ENCODE results near the gene SHPK.

SHPK gene

GRCh38 chr17:3636908-3637373, 891 bp upstream of the SHPK start:
- H3K27ac ChIP-seq (ENCODE audit: low read length): no peak overlapping the region

DNA sequence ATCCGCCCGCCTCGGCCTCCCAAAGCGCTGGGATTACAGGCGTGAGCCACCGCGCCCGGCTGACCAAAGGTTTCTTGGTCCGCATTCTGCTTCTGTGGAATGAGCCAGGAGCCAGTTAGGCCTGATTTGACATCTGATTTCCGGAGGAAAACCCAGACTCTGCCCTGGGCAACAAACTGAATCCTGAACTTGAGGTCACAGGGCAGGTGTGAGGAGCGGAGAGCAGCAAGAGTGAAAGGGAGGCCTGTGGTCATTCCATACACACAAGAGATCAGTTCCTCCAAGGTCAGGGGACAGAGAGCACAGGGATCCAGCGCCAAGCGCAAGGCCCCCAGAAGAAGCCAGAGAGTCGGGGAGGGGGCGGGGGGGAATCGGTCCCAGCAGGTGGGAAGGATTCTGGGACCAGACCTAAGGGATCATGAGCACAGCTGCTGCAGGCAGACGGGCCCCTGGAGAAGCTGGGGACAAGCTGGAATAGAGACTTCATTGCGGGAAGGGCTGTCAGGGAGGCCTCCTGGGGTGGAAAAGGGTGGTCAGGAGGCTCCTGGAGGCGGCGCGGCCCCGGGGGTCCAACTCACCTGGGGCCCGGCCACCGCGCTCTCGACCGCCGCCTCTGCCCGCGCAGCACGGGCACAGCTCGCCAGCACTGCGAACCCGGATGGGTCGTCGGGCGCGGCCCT, 436 bp downstream of the SHPK start:
- Histone ChIP-seq H3K27me3 (replicated peaks; ENCODE audit: insufficient read depth, low read length) (no peaks in the 10 kb centered on the region), H3K4me3 (ENCODE audit: low read length) (peak overlapping the region; percentile 95), H3K4me1 (ENCODE audit: low read length) (peaks cover 4% of the 10 kb centered on the region; the same call in 1 of the 2 replicates), H4K20me1 (ENCODE audit: insufficient read depth, low read length) (no peaks in the 10 kb centered on the region), H3K79me2 (ENCODE audit: low read length) (peaks cover 42% of the 10 kb centered on the region), H3K36me3 (replicated peaks; ENCODE audit: insufficient read depth, low read length) (no peaks in the 10 kb centered on the region), H2AFZ (ENCODE audit: low read length) (peak overlapping the region; percentile 83), H3K9ac (ENCODE audit: low read length) (peak overlapping the region; percentile 90), H3K9me2 (replicated peaks; ENCODE audit: insufficient read depth, low read length) (no peaks in the 10 kb centered on the region), H3K9me3 (replicated peaks; ENCODE audit: insufficient read depth, low read length) (no peaks in the 10 kb centered on the region), H3F3A (ENCODE audit: insufficient read depth, low read length) (peaks cover 6% of the 10 kb centered on the region), H3K27ac (ENCODE audit: low read length) (peak overlapping the region; percentile 27; the same call in 1 of the 2 replicates), H3K4me2 (ENCODE audit: low read depth, low read length) (peak overlapping the region; percentile 71)
- peak; percentile 30 for DNase-seq
- no peak for TF ChIP-seq EZH2phosphoT487 (IDR thresholded peaks at IDR 0.05; ENCODE audit: low read length)
- TF ChIP-seq CTCF (IDR thresholded peaks at IDR 0.05; ENCODE audit: low read length): no peak
- TF ChIP-seq EZH2 (optimal IDR thresholded peaks at IDR 0.05; ENCODE audit: low read depth, low read length): no peak

More at GRCh38 chr17:3636908-3637373, 891 bp upstream of the SHPK start:
- H3K4me3 ChIP-seq (ENCODE audit: low read length): peak overlapping the region; percentile 95
- TF ChIP-seq CTCF (IDR thresholded peaks at IDR 0.05; ENCODE audit: low read length) (no peak), EZH2 (optimal IDR thresholded peaks at IDR 0.05; ENCODE audit: low read depth, low read length) (no peak), EZH2phosphoT487 (IDR thresholded peaks at IDR 0.05; ENCODE audit: low read length) (no peak)
- peaks cover 6% of the 10 kb centered on the region for H3F3A ChIP-seq (ENCODE audit: insufficient read depth, low read length)
- H3K4me2 ChIP-seq (ENCODE audit: low read depth, low read length): peak overlapping the region; percentile 83
- peaks cover 35% of the 10 kb centered on the region for H3K79me2 ChIP-seq (ENCODE audit: low read length)
- H3K9me3 ChIP-seq (replicated peaks; ENCODE audit: insufficient read depth, low read length): no peaks in the 10 kb centered on the region
- no peak for DNase-seq
- no peaks in the 10 kb centered on the region for H3K9me2 ChIP-seq (replicated peaks; ENCODE audit: insufficient read depth, low read length)
- peak overlapping the region; percentile 90; the same call in 1 of the 2 replicates for H3K9ac ChIP-seq (ENCODE audit: low read length)
- H3K4me1 ChIP-seq (ENCODE audit: low read length): peaks cover 4% of the 10 kb centered on the region; the same call in 1 of the 2 replicates
- H4K20me1 ChIP-seq (ENCODE audit: insufficient read depth, low read length): no peaks in the 10 kb centered on the region
- H2AFZ ChIP-seq (ENCODE audit: low read length): peak overlapping the region; percentile 83
- no peaks in the 10 kb centered on the region for H3K36me3 ChIP-seq (replicated peaks; ENCODE audit: insufficient read depth, low read length)
- no peaks in the 10 kb centered on the region for H3K27me3 ChIP-seq (replicated peaks; ENCODE audit: insufficient read depth, low read length)

GRCh38 chr17:3632287-3632686, 3.8 kb downstream of the SHPK start:
- Histone ChIP-seq H3K27me3 (replicated peaks; ENCODE audit: insufficient read depth, low read length) (no peaks in the 10 kb centered on the region), H3F3A (ENCODE audit: insufficient read depth, low read length) (no peaks in the 10 kb centered on the region), H3K27ac (ENCODE audit: low read length) (no peak overlapping the region), H3K4me2 (ENCODE audit: low read depth, low read length) (no peak overlapping the region), H3K4me3 (ENCODE audit: low read length) (no peak overlapping the region), H3K9me3 (replicated peaks; ENCODE audit: insufficient read depth, low read length) (no peaks in the 10 kb centered on the region), H3K9ac (ENCODE audit: low read length) (no peak overlapping the region), H3K4me1 (ENCODE audit: low read length) (no peaks in the 10 kb centered on the region), H2AFZ (ENCODE audit: low read length) (no peak overlapping the region), H3K79me2 (ENCODE audit: low read length) (peaks cover 50% of the 10 kb centered on the region), H3K9me2 (replicated peaks; ENCODE audit: insufficient read depth, low read length) (no peaks in the 10 kb centered on the region), H4K20me1 (ENCODE audit: insufficient read depth, low read length) (no peaks in the 10 kb centered on the region), H3K36me3 (replicated peaks; ENCODE audit: insufficient read depth, low read length) (no peaks in the 10 kb centered on the region)
- no peak for DNase-seq
- TF ChIP-seq CTCF (IDR thresholded peaks at IDR 0.05; ENCODE audit: low read length): no peak
- TF ChIP-seq EZH2phosphoT487 (IDR thresholded peaks at IDR 0.05; ENCODE audit: low read length): no peak
- no peak for TF ChIP-seq EZH2 (optimal IDR thresholded peaks at IDR 0.05; ENCODE audit: low read depth, low read length)

Data from MM.1S (cell line).